K562 (cell line): Measurements from ENCODE around the gene ST6GALNAC2. TPM values are rescaled to one million over a fixed set of nuclear protein-coding genes. Genes with fewer than 3 reads are reported as not detected.

ENCODE experiments used
- BCOR ChIP-seq: fragments of 450-650 bp; IDR thresholded peaks from 2 replicates; pipeline ENCODE4 v1.6.1; 2016
- CEBPG ChIP-seq, 3 experiments: fragments of 200-800 bp in 1 of 3; sonication (Bioruptor generic) in 1 of 3; sonication (generic) in 1 of 3; formaldehyde crosslinking in 1 of 3; IDR thresholded peaks in 2 of 3; conservative IDR thresholded peaks in 1 of 3; 2 replicates each; pipeline versions ENCODE4 v1.6.1 to v1.8.0; 2016 to 2022; ENCODE audit warnings: missing compliant biosample characterization in 2 of 3, missing genetic modification characterization in 2 of 3, mild to moderate bottlenecking in 1 of 3, missing genetic modification reagents in 1 of 3
- CHD1 ChIP-seq: fragments of 200-600 bp; sonication (generic); IDR thresholded peaks from one replicate; pipeline ENCODE4 v1.6.1; 2012; ENCODE audit warnings: mild to moderate bottlenecking, moderate library complexity, low read length, inconsistent platforms
- HLTF ChIP-seq: fragments of 450-650 bp; IDR thresholded peaks from 2 replicates; pipeline ENCODE4 v1.6.1; 2016
- HMG20A ChIP-seq: fragments of 450-650 bp; formaldehyde crosslinking; conservative IDR thresholded peaks from 2 replicates; pipeline ENCODE4 v1.4.0; 2020; ENCODE audit warnings: mild to moderate bottlenecking, mixed read lengths
- HOXB6 ChIP-seq: fragments of 250-450 bp; sonication (Bioruptor Pico); IDR thresholded peaks from 2 replicates; pipeline ENCODE4 v1.5.1; 2022; ENCODE audit warnings: mild to moderate bottlenecking, borderline replicate concordance
- KLF10 ChIP-seq: fragments of 250-450 bp; sonication (Bioruptor Pico); IDR thresholded peaks from 2 replicates; pipeline ENCODE4 v1.6.1; 2021; ENCODE audit warnings: matching md5 sums
- MCM2 ChIP-seq: fragments of 450-650 bp; IDR thresholded peaks from 2 replicates; pipeline ENCODE4 v1.6.1; 2017; ENCODE audit warnings: low read depth, mild to moderate bottlenecking
- MYC ChIP-seq, 2 experiments: fragments of 250-450 bp in 1 of 2; sonication (Bioruptor Pico) in 1 of 2; IDR thresholded peaks; 2 replicates each; pipeline versions ENCODE4 v1.5.1 to v1.6.1; 2012 to 2021; ENCODE audit warnings: low read depth in 2 of 2, borderline replicate concordance in 1 of 2, improper control_type of control experiment in 1 of 2, low read length in 1 of 2, mild to moderate bottlenecking in 1 of 2, moderate library complexity in 1 of 2
- MYNN ChIP-seq, 2 experiments: sonication (generic); formaldehyde crosslinking in 1 of 2; IDR thresholded peaks; 2 replicates each; pipeline versions ENCODE4 v1.5.0 to v1.6.1; 2016 to 2020; ENCODE audit warnings: antibody characterized with exemption in 1 of 2, missing genetic modification reagents in 1 of 2
- NFYB ChIP-seq: IDR thresholded peaks from 2 replicates; pipeline ENCODE4 v1.6.1; 2011; ENCODE audit warnings: mild to moderate bottlenecking, moderate library complexity; ENCODE audit not compliant: insufficient read length; ENCODE audit errors: extremely low read depth
- NR2F6 ChIP-seq: fragments of 450-650 bp; formaldehyde crosslinking; IDR thresholded peaks from 2 replicates; pipeline ENCODE4 v1.4.0; 2020; ENCODE audit warnings: mild to moderate bottlenecking
- SREBF2 ChIP-seq: sonication (generic); formaldehyde crosslinking; IDR thresholded peaks from 2 replicates; pipeline ENCODE4 v1.4.0; 2020; ENCODE audit warnings: mild to moderate bottlenecking, missing genetic modification reagents
- SRSF3 ChIP-seq: fragments of 200-400 bp; formaldehyde crosslinking; IDR thresholded peaks from 2 replicates; pipeline ENCODE4 v1.6.1; 2016; ENCODE audit warnings: mild to moderate bottlenecking, low read length, moderate library complexity; ENCODE audit not compliant: insufficient read depth
- TRIM24 ChIP-seq, 2 experiments: fragments of 450-650 bp; IDR thresholded peaks; 2 replicates each; pipeline ENCODE4 v1.6.1; 2016
- ZBTB1 ChIP-seq: sonication (generic); formaldehyde crosslinking; IDR thresholded peaks from 2 replicates; pipeline ENCODE4 v1.8.1; 2023; ENCODE audit warnings: missing genetic modification reagents, low read depth, mild to moderate bottlenecking, borderline replicate concordance
- ZC3H11A ChIP-seq: IDR thresholded peaks from 2 replicates; pipeline ENCODE4 v1.6.1; 2012; ENCODE audit warnings: low read depth, low read length, improper control_type of control experiment
- ZNF24 ChIP-seq: fragments of 450-650 bp; IDR thresholded peaks from 2 replicates; pipeline ENCODE4 v1.6.1; 2016
- ZNF699 ChIP-seq: fragments of 250-450 bp; sonication (Bioruptor Pico); IDR thresholded peaks from 2 replicates; pipeline ENCODE4 v1.8.0; 2021; ENCODE audit warnings: mild to moderate bottlenecking, moderate library complexity; ENCODE audit not compliant: insufficient replicate concordance
- polyA plus RNA-seq, 8 experiments: library from polyadenylated mRNA; depleted of rRNA in 4 of 8; stranded (reverse) in 5 of 8; unstranded in 3 of 8; fragments of >200 nt; fragmentation: Nextera tagmentation in 2 of 8; fragmentation: Illumina TruSeq in 1 of 8; extraction: Ambion mirVana in 2 of 8; extraction: Trizol in 1 of 8; gene quantifications; 2 replicates each; pipeline versions ENCODE4 v1.2.1 to v1.2.3, GENCODE V29; 2011 to 2014; ENCODE audit warnings: inconsistent platforms in 1 of 8, missing spikeins in 1 of 8
- total RNA-seq, 7 experiments: library from RNA; depleted of rRNA in 6 of 7; stranded (reverse); fragments of >200 nt in 6 of 7; fragmentation: Illumina TruSeq in 2 of 7; extraction: Trizol in 2 of 7; gene quantifications; 2 replicates each; pipeline versions ENCODE4 v1.2.1 to v1.2.3, GENCODE V29; 2011 to 2021; ENCODE audit warnings: low replicate concordance in 1 of 7
- TF ChIP-seq, protein P1 (sequence below): fragments of 150-350 bp; IDR thresholded peaks from 2 replicates; pipeline ENCODE4 v1.6.1; 2014; ENCODE audit warnings: low read depth, mild to moderate bottlenecking, low read length, borderline replicate concordance
- TF ChIP-seq, protein P2 (sequence below): fragments of 250-450 bp; sonication (Bioruptor Pico); IDR thresholded peaks from 2 replicates; pipeline ENCODE4 v1.4.0; 2020

The ST6GALNAC2 gene
- total and polyA plus RNA-seq, 9 of the 15 experiments (the other 6 are each of a cell fraction or from before 2014, with no cell fraction given) = 0.18 TPM; not detected in 8

DNA sequence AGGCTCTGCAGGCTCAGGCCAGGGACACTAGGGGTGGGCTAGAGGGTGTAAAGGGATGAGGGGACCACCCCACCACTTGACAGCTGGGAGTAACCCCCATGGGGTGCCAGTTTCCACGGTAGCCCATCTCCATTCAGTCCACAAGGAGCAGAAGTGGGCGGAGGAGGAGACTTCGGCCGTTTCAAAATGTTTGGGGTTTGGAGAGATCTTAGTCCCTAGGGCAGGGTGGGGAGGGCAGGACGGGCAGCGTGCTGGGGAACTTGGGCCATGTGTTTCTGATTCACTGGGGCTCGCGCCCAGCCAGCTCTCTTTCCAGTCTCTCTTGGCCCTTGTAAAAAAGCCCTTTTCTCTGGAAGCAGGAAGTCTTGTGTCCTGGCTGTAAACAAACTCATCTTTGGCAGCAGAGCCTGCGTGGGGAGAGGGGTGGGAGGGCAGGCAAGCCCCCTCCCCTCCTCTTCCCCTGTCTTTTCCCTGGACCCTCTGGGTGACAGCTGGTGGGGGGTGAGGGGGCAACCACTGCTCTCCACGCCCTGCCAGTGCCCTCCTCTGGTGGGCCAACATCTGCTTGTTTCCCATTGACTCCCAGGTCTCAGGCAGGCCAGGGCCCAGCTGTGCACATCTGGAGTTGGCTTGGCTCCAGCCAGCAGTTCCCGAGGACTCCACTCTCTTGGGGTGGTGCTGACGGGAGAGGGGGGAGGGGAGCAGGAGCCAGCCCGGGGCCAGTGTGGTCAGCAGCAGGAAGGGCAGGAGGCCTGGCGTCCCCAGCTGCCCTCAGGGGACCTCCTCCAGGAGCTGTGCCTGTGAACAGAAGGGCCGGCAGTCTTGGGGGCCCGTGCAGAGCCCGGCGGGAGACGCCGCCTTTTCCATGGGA, 56.2 kb downstream of the ST6GALNAC2 start (continued):
- peak; percentile 72 for TF ChIP-seq MYNN (IDR thresholded peaks at IDR 0.05)
- TF ChIP-seq MYNN (CRISPR knock-in tag; IDR thresholded peaks at IDR 0.05) = no peak
- TF ChIP-seq, protein P1, sequence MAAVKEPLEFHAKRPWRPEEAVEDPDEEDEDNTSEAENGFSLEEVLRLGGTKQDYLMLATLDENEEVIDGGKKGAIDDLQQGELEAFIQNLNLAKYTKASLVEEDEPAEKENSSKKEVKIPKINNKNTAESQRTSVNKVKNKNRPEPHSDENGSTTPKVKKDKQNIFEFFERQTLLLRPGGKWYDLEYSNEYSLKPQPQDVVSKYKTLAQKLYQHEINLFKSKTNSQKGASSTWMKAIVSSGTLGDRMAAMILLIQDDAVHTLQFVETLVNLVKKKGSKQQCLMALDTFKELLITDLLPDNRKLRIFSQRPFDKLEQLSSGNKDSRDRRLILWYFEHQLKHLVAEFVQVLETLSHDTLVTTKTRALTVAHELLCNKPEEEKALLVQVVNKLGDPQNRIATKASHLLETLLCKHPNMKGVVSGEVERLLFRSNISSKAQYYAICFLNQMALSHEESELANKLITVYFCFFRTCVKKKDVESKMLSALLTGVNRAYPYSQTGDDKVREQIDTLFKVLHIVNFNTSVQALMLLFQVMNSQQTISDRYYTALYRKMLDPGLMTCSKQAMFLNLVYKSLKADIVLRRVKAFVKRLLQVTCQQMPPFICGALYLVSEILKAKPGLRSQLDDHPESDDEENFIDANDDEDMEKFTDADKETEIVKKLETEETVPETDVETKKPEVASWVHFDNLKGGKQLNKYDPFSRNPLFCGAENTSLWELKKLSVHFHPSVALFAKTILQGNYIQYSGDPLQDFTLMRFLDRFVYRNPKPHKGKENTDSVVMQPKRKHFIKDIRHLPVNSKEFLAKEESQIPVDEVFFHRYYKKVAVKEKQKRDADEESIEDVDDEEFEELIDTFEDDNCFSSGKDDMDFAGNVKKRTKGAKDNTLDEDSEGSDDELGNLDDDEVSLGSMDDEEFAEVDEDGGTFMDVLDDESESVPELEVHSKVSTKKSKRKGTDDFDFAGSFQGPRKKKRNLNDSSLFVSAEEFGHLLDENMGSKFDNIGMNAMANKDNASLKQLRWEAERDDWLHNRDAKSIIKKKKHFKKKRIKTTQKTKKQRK = no peak
- TF ChIP-seq CEBPG (CRISPR knock-in tag; IDR thresholded peaks at IDR 0.05) = no peak
- no peak for TF ChIP-seq CEBPG (tag; conservative IDR thresholded peaks at IDR 0.05 in 1 of 2, IDR thresholded peaks at IDR 0.05 in 1 of 2)
- TF ChIP-seq ZBTB1 (CRISPR knock-in tag) = no peak; the same call in 1 of the 2 replicates
- no peak for TF ChIP-seq HMG20A (CRISPR knock-in tag)
- TF ChIP-seq SREBF2 (CRISPR knock-in tag) = no peak
- no peak for TF ChIP-seq HOXB6 (CRISPR knock-in tag)
- TF ChIP-seq ZNF24 = no peak
- TF ChIP-seq ZNF699 = no peak
- TF ChIP-seq MYC (IDR thresholded peaks at IDR 0.05; ENCODE audit: low read depth, low read length) = peak; percentile 37; the same call in 1 of the 2 replicates
- 0 out of 2 replicates have a peak, but pooled peaks have one; percentile 42 for TF ChIP-seq MYC (CRISPR knock-in tag; IDR thresholded peaks at IDR 0.05; ENCODE audit: borderline replicate concordance, low read depth)
- no peak for TF ChIP-seq NFYB
- no peak for TF ChIP-seq KLF10 (CRISPR knock-in tag)
- no peak for TF ChIP-seq NR2F6 (CRISPR knock-in tag)
- TF ChIP-seq, protein P2, sequence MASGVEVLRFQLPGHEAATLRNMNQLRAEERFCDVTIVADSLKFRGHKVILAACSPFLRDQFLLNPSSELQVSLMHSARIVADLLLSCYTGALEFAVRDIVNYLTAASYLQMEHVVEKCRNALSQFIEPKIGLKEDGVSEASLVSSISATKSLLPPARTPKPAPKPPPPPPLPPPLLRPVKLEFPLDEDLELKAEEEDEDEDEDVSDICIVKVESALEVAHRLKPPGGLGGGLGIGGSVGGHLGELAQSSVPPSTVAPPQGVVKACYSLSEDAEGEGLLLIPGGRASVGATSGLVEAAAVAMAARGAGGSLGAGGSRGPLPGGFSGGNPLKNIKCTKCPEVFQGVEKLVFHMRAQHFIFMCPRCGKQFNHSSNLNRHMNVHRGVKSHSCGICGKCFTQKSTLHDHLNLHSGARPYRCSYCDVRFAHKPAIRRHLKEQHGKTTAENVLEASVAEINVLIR (CRISPR knock-in tag) = no peak
- no peak for TF ChIP-seq ZC3H11A
- no peak for TF ChIP-seq MCM2
- no peak for TF ChIP-seq CHD1
- 0 out of 4 replicates have a peak, but pooled peaks of 1 of the 2 experiments have one; percentile 17 for TF ChIP-seq TRIM24 (IDR thresholded peaks at IDR 0.05)
- no peak for TF ChIP-seq HLTF
- no peak for TF ChIP-seq BCOR
- TF ChIP-seq SRSF3 = no peak
